WTC11 (cell line): ENCODE results near the gene RNF150. TPM values are rescaled to one million over a fixed set of nuclear protein-coding genes. Genes with fewer than 3 reads are reported as not detected.

Source experiments
- ATAC-seq: fragments of 200-7000 bp; cut with Tn5 transposase; 2 replicates; pipeline ENCODE4 v1.10.0; 2021; ENCODE audit warnings: mild to moderate bottlenecking, moderate library complexity
- CTCF ChIA-PET: fragments of 300-600 bp; sonication (Branson Sonifier 250); formaldehyde crosslinking; loops from one replicate; lab custom pipeline; 2021; ENCODE audit warnings: antibody characterized with exemption; lab: Charles Lee
- POLR2A ChIA-PET: fragments of 350-600 bp; sonication (Branson Sonifier 250); formaldehyde crosslinking; loops from one replicate; lab custom pipeline; 2021; ENCODE audit warnings: antibody characterized with exemption; lab: Charles Lee
- DNase-seq: peaks from one replicate; pipeline ENCODE4 v3.0.0; 2021; ENCODE audit warnings: low spot score
- H3K27ac Mint-ChIP-seq: 2 replicates; pipeline ENCODE4 v1.8.0; 2021; ENCODE audit warnings: mixed read lengths
- H3K27me3 Mint-ChIP-seq: 2 replicates; pipeline ENCODE4 v1.8.0; 2021; ENCODE audit warnings: low read depth, mild to moderate bottlenecking, moderate library complexity, mixed read lengths
- H3K36me3 Mint-ChIP-seq: 2 replicates; pipeline ENCODE4 v1.8.0; 2021; ENCODE audit warnings: mixed read lengths
- H3K4me1 Mint-ChIP-seq: 2 replicates; pipeline ENCODE4 v1.8.0; 2022; ENCODE audit warnings: mixed read lengths
- H3K4me3 Mint-ChIP-seq: 2 replicates; pipeline ENCODE4 v1.8.0; 2021; ENCODE audit warnings: mild to moderate bottlenecking, moderate library complexity, mixed read lengths
- H3K9me3 Mint-ChIP-seq: 2 replicates; pipeline ENCODE4 v1.8.0; 2021; ENCODE audit warnings: mixed read lengths
- AFF4 ChIP-seq: sonication (generic); formaldehyde crosslinking; IDR thresholded peaks from 2 replicates; pipeline ENCODE4 v1.8.1; 2023; ENCODE audit warnings: mild to moderate bottlenecking, missing genetic modification reagents, borderline replicate concordance
- FOXJ3 ChIP-seq: sonication (generic); formaldehyde crosslinking; IDR thresholded peaks from 2 replicates; pipeline ENCODE4 v1.9.0; 2021; ENCODE audit warnings: missing genetic modification reagents, mild to moderate bottlenecking, borderline replicate concordance
- IRF2 ChIP-seq: sonication (generic); formaldehyde crosslinking; IDR thresholded peaks from 2 replicates; pipeline ENCODE4 v1.8.0; 2022; ENCODE audit warnings: low read depth, missing genetic modification reagents, borderline replicate concordance
- JUN ChIP-seq: sonication (generic); formaldehyde crosslinking; IDR thresholded peaks from 2 replicates; pipeline ENCODE4 v1.8.0; 2023; ENCODE audit warnings: mild to moderate bottlenecking, missing genetic modification reagents
- KAT7 ChIP-seq: sonication (generic); formaldehyde crosslinking; IDR thresholded peaks from 2 replicates; pipeline ENCODE4 v1.8.1; 2023; ENCODE audit warnings: missing genetic modification reagents, mild to moderate bottlenecking, borderline replicate concordance
- PREB ChIP-seq: sonication (generic); formaldehyde crosslinking; IDR thresholded peaks from 2 replicates; pipeline ENCODE4 v1.8.1; 2022; ENCODE audit warnings: mild to moderate bottlenecking, missing genetic modification reagents, moderate library complexity, borderline replicate concordance
- ZNF532 ChIP-seq: fragments of 250-450 bp; sonication (Bioruptor Pico); IDR thresholded peaks from 2 replicates; pipeline ENCODE4 v1.9.0; 2021; ENCODE audit warnings: mild to moderate bottlenecking, borderline replicate concordance
- total RNA-seq: library from RNA; stranded (reverse); gene quantifications from 3 replicates; pipeline ENCODE4 v1.2.3, GENCODE V29; 2021
- TF ChIP-seq, protein P1 (sequence below): sonication (generic); formaldehyde crosslinking; IDR thresholded peaks from 2 replicates; pipeline ENCODE4 v1.8.0; 2023; ENCODE audit warnings: missing genetic modification reagents, mild to moderate bottlenecking, borderline replicate concordance
- TF ChIP-seq, protein P2 (sequence below): sonication (generic); formaldehyde crosslinking; IDR thresholded peaks from 2 replicates; pipeline ENCODE4 v1.8.0; 2022; ENCODE audit warnings: mild to moderate bottlenecking, missing genetic modification reagents
- TF ChIP-seq, protein P3 (sequence below): fragments of 250-450 bp; sonication (Bioruptor Pico); IDR thresholded peaks from 2 replicates; pipeline ENCODE4 v2.1.2; 2022; ENCODE audit warnings: mild to moderate bottlenecking, moderate library complexity
- TF ChIP-seq, protein P4 (sequence below): fragments of 250-450 bp; sonication (Bioruptor Pico); IDR thresholded peaks from 2 replicates; pipeline ENCODE4 v1.9.0; 2021; ENCODE audit warnings: mild to moderate bottlenecking

RNF150 gene
- total RNA-seq, 1 experiment from 2014 or later = 5.9 TPM

DNA sequence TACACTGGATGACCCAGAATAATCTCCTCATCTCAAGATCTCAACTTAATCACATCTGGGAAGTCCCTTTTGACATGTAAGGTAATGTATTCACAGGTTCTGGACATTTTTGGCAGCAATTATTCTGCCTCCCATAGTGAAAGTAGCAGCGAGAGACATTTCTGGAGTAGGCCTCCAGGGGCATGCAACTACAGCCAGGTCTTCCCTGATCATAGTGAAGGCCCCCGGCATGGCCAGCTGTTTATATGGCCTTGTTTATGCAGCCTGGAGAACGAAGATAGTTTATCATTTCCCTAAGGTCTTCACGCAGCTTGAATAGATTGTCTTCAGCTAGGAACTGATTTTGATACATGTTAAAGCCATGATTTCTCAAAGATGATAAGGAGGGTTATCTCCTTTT lies 139.9 kb downstream of the RNF150 start:
- Mint-ChIP-seq H3K4me1 (no peaks in the 10 kb centered on the region), H3K9me3 (peaks cover 11% of the 10 kb centered on the region)
- CTCF ChIA-PET = no interaction called here
- TF ChIP-seq KAT7 (CRISPR knock-in tag) (no peak), AFF4 (CRISPR knock-in tag) (no peak), JUN (CRISPR knock-in tag) (no peak), ZNF532 (CRISPR knock-in tag) (no peak), IRF2 (no peak), PREB (CRISPR knock-in tag) (no peak), FOXJ3 (CRISPR knock-in tag) (no peak)
- TF ChIP-seq, protein P1, sequence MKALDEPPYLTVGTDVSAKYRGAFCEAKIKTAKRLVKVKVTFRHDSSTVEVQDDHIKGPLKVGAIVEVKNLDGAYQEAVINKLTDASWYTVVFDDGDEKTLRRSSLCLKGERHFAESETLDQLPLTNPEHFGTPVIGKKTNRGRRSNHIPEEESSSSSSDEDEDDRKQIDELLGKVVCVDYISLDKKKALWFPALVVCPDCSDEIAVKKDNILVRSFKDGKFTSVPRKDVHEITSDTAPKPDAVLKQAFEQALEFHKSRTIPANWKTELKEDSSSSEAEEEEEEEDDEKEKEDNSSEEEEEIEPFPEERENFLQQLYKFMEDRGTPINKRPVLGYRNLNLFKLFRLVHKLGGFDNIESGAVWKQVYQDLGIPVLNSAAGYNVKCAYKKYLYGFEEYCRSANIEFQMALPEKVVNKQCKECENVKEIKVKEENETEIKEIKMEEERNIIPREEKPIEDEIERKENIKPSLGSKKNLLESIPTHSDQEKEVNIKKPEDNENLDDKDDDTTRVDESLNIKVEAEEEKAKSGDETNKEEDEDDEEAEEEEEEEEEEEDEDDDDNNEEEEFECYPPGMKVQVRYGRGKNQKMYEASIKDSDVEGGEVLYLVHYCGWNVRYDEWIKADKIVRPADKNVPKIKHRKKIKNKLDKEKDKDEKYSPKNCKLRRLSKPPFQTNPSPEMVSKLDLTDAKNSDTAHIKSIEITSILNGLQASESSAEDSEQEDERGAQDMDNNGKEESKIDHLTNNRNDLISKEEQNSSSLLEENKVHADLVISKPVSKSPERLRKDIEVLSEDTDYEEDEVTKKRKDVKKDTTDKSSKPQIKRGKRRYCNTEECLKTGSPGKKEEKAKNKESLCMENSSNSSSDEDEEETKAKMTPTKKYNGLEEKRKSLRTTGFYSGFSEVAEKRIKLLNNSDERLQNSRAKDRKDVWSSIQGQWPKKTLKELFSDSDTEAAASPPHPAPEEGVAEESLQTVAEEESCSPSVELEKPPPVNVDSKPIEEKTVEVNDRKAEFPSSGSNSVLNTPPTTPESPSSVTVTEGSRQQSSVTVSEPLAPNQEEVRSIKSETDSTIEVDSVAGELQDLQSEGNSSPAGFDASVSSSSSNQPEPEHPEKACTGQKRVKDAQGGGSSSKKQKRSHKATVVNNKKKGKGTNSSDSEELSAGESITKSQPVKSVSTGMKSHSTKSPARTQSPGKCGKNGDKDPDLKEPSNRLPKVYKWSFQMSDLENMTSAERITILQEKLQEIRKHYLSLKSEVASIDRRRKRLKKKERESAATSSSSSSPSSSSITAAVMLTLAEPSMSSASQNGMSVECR (CRISPR knock-in tag) = no peak
- TF ChIP-seq, protein P2, sequence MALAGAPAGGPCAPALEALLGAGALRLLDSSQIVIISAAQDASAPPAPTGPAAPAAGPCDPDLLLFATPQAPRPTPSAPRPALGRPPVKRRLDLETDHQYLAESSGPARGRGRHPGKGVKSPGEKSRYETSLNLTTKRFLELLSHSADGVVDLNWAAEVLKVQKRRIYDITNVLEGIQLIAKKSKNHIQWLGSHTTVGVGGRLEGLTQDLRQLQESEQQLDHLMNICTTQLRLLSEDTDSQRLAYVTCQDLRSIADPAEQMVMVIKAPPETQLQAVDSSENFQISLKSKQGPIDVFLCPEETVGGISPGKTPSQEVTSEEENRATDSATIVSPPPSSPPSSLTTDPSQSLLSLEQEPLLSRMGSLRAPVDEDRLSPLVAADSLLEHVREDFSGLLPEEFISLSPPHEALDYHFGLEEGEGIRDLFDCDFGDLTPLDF (CRISPR knock-in tag) = no peak
- TF ChIP-seq, protein P3, sequence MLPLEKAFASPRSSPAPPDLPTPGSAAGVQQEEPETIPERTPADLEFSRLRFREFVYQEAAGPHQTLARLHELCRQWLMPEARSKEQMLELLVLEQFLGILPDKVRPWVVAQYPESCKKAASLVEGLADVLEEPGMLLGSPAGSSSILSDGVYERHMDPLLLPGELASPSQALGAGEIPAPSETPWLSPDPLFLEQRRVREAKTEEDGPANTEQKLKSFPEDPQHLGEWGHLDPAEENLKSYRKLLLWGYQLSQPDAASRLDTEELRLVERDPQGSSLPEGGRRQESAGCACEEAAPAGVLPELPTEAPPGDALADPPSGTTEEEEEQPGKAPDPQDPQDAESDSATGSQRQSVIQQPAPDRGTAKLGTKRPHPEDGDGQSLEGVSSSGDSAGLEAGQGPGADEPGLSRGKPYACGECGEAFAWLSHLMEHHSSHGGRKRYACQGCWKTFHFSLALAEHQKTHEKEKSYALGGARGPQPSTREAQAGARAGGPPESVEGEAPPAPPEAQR (CRISPR knock-in tag) = no peak
- TF ChIP-seq, protein P4, sequence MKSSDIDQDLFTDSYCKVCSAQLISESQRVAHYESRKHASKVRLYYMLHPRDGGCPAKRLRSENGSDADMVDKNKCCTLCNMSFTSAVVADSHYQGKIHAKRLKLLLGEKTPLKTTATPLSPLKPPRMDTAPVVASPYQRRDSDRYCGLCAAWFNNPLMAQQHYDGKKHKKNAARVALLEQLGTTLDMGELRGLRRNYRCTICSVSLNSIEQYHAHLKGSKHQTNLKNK = no peak
- TF ChIP-seq, all 79 proteins: peak for 0
- ATAC-seq (no peak; the same call in 1 of the 2 replicates), DNase-seq (no peak)
- H3K27me3 Mint-ChIP-seq = no peaks in the 10 kb centered on the region
- POLR2A ChIA-PET = no interaction called here
- no peaks in the 10 kb centered on the region for H3K36me3 Mint-ChIP-seq
- H3K27ac Mint-ChIP-seq = no peak overlapping the region
- no peak overlapping the region for H3K4me3 Mint-ChIP-seq
